Measurements from ENCODE around the gene BATF2.
"Not testable (repeated sequence)": the region's sequence is repeated elsewhere in the genome, so short reads cannot be mapped to it uniquely, and the experiment has no call there.

BATF2 gene, protein sequence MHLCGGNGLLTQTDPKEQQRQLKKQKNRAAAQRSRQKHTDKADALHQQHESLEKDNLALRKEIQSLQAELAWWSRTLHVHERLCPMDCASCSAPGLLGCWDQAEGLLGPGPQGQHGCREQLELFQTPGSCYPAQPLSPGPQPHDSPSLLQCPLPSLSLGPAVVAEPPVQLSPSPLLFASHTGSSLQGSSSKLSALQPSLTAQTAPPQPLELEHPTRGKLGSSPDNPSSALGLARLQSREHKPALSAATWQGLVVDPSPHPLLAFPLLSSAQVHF

GRCh38 chr11:64996710-64997380, at the start of gene BATF2:
Gene BATF2 (minus strand): TSS chr11:64996971. CDS start chr11:64996914, 57 bp downstream.
- peak; percentile 81 for DNase-seq (ENCODE audit: low spot score)

DNA sequence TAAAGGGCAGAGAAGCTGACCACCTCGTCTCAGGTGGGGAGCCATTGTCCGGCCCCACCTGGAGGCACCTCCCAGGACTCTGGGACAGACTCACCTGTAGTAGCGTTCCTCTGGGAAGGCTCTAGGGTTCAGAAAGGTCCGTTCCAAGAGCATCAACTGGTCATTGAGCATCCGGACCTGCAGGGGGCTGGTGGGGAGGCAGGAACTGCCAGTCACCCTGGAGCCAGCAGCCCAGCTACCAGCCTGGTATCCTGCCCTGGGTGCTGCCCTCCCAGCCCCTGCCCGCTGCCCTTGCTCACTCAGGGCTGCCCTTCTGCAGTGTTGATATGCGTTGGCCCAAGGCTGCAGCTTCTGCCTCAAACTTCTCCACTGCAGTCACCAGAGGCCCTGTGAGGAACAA, 49.0 kb upstream of the BATF2 start:
- DNase-seq (ENCODE audit: low spot score): no peak

DNA sequence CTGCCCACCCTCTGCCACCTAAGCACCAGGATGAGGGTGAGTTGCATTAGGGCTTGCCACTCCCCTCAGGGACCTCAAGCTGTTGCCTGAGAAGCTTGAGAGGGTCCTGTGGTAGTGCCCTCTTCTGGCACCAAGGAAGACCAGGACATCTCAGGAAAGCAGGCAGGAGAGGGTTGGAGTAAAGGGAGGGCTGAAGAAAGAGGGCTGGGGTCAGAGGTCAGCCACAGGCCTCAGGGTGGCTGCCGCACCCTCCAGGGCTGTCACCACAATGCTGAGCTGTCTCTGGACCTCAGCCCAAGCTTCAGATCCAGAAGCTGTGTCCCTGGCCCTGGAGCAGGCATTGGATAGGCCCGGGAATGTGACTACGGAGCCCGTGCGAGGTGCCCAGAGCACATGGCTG, 48.3 kb upstream of the BATF2 start:
- no peak for DNase-seq (ENCODE audit: low spot score)

GRCh38 chr11:65043881-65044501, 47.2 kb upstream of the BATF2 start:
- DNase-seq (ENCODE audit: low spot score): peak; percentile 74

GRCh38 chr11:65042891-65043290, 46.1 kb upstream of the BATF2 start:
- DNase-seq (ENCODE audit: low spot score): no peak

GRCh38 chr11:65040847-65041622, 44.3 kb upstream of the BATF2 start, which contains the start of gene SAC3D1:
Gene SAC3D1 (plus strand): TSS chr11:65041210. CDS start chr11:65041293, 83 bp downstream.
- DNase-seq (ENCODE audit: low spot score): peak; percentile 94

DNA sequence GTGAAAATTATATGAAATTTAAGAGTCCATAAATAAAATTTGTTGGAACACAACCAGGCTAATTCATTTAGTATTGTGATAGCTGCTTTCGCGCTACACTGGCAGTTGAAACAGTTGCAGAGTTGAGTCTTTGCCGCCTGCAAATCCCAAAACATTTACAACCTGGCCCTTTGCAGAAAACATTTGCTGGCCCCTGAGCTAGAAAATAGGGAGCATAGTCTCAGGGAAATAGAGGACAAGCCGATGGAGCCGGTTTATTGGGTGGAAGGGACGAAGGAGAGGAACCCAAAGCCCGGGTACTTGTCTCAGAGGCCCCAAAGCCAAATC, 43.7 kb upstream of the BATF2 start:
- DNase-seq (ENCODE audit: low spot score): no peak

DNA sequence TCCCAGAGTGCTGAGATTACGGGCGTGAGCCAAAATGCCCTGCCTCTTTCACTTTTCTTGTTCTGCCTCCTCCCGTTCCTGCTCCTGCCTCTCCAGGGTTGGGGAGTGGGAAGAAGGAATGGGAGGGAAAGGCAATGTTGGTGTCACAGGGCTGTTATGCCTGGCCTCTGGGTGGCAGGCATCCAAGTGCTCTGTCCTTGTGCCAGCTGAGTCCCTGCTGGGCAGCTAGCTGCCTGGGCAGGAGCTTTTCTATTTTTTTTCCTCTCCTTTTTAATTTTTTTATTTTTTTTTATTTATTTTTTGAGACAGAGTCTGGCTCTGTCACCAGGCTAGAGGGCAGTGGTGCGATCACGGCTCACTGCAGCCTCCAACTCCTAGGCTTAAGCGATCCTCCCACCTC, 40.2 kb upstream of the BATF2 start:
- peak; percentile 81 for DNase-seq (ENCODE audit: low spot score)

DNA sequence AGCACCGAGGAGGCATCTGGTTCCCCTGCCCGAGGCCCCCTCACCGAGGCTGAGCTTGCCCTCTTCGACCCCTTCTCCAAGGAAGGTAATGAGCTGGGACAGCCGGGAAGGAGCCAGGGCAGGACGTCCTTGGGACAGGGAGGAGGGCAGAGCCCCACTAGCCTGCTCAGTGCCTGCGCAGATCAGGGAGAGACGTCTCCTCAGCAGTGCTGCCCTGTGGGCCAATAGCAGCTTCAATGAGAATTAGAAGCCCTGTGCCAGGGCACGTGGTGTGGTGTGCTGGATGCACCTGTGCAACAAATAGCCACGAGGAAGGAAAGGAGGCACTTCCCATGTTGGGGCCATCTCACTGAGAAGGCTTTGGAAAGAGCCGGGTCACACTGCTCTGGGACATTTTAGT, 38.8 kb upstream of the BATF2 start:
- DNase-seq (ENCODE audit: low spot score): no peak

GRCh38 chr11:65034423-65034822, 37.7 kb upstream of the BATF2 start:
- no peak for DNase-seq (ENCODE audit: low spot score)

GRCh38 chr11:65032216-65032615, 35.4 kb upstream of the BATF2 start:
- no peak for DNase-seq (ENCODE audit: low spot score)

GRCh38 chr11:65027213-65028067, 30.7 kb upstream of the BATF2 start, which contains the start of gene SNX15:
Gene SNX15 (plus strand): TSS chr11:65027439. CDS start chr11:65027538, 99 bp downstream.
- peak; percentile 96 for DNase-seq (ENCODE audit: low spot score)

DNA sequence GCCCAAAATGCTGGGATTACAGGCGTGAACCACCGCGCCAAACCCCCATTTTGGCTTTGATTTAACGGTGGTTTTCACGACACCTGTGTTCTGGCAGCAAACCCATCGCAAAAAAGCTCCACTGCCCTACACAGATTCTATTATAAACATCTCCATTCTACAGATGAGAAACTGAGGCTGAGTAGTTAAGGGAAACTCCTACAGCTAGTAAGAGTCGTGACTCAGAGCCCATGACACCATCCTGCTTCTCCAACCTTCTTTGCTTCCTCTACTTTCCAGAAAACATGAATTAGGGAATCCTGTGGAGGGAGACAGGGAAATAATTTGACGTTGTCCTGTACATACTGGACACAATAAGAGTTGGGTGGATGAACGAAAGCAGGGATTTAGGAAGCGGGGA, 30.0 kb upstream of the BATF2 start:
- no peak for DNase-seq (ENCODE audit: low spot score)

DNA sequence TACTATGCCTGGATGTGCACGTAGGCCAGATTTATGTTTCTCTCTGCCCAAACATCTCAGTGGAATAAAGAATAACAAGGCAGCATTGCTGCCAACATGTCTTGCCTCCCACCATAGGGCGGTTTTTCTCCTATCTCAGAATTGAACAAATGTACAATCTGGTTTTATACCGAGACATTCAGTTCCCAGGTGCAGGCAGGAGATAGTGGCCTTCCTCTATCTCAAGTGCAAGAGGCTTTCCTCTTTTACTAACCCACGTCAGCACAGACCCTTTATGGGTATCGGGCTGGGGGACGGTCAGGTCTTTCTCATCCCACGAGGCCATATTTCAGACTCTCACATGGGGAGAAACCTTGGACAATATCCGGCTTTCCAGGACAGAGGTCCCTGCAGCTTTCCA, 26.7 kb upstream of the BATF2 start:
- DNase-seq (ENCODE audit: low spot score): not testable (repeated sequence)

DNA sequence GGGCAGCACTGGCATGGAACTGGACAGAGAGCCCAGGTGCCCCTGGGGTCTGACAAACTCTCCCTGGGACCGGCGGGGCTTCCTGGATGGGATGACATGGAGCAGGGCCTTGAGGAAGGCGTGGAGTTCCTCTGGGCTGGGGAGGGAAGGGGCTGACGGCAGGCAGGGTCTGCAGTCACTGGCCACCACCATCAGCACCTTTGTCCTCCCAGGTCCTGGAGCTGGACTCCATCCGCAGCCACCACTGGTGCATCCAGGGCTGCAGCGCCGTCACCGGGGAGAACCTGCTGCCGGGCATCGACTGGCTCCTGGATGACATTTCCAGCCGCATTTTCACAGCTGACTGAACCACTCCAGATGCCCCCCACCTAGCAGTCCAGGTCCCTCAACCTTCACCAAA, 24.7 kb upstream of the BATF2 start:
- no peak for DNase-seq (ENCODE audit: low spot score)

- DNase-seq (ENCODE audit: low spot score): no peak
Observed at GRCh38 chr11:65021003-65021402, 24.2 kb upstream of the BATF2 start.

- DNase-seq (ENCODE audit: low spot score): no peak
Observed at GRCh38 chr11:65019824-65020223, 23.1 kb upstream of the BATF2 start.

DNA sequence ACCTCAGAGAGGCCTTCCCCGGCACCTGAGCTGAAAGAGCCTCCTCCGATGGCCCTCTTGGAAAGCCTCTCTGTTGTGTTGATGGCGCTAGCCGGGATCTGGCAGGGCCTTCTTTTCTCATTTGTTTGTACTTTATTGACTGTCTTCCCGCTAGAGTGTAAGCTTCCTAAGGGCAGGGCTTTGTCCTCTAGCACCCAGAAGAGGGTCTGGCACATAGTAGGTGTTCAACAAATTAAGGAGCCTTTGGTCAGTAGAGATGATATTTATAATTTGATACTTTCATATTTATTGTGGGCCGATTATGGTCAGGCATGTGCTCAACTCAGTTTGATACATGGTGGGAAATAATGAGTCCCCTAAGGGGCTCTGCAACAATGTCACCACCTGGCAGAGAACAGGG, 21.2 kb upstream of the BATF2 start:
- DNase-seq (ENCODE audit: low spot score): no peak

DNA sequence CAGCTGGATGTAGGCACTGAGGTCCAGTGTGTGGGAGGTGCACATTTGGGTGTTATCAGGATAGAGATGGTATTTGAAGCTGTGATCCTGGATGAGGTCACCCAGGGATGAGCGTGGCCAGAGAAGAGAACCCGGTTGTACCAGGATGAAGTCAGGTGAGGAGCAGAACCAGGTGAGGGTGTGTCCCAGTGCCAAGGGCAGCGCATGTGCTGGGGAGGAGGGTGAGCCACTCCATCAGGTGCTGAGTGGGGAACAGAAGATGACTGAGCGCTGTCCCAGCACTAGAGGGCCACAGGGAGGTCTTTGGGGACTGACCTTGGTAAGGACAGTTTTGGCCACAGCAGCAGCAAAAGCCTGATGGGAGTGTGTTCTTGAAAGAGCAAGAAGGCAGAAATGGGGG, 19.9 kb upstream of the BATF2 start:
- DNase-seq (ENCODE audit: low spot score): no peak

GRCh38 chr11:65014726-65015227, 18.0 kb upstream of the BATF2 start:
- DNase-seq (ENCODE audit: low spot score): no peak

Measured in Ammon's horn (tissue), 1 donor.